ENCODE data around the gene STOML1. TPM values are rescaled to one million over a fixed set of nuclear protein-coding genes. Genes with fewer than 3 reads are reported as not detected.

Gene STOML1
- total and polyA plus RNA-seq, 9 of the 15 experiments (the other 6 are each of a cell fraction or from before 2014, with no cell fraction given), result 0.25 to 9.7 (median 4.6) TPM

DNA sequence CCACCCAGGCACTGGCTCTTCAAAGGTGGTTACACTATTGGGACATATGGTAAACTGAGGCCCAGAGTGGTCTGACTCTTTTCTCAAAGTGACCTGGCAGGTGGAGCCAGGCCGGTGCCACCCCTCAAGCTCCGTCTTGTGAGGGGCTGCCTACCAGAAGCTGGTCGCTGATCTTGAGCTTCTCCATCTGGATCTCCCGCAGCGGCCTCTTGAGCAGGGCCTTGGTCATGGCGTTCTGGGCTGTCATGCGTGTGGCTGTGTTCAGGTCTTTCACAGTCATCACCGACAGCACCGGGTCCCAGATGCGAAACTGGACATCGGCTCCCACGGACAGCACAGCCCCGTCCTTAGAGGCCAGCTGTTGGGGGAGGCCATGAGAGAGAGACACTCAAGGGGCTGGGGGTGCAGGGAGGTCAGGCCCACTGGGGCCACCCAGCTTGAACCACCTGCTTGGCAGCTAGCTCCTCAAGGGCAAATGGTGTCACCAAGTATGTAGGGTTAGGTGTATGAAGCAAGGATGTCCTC is 3.6 kb downstream of the STOML1 start:
- Histone ChIP-seq H3K9me1 (ENCODE audit: control insufficient read depth, insufficient read depth, low read length) (no peaks in the 10 kb centered on the region), H3K27me3 (ENCODE audit: control insufficient read depth in 2 of 2, insufficient read depth in 2 of 2, low read length in 2 of 2) (no peaks in the 10 kb centered on the region; a peak in 1 of 5 replicates), H3K4me1 (replicated peaks in 1 of 2; ENCODE audit: control insufficient read depth in 2 of 2, insufficient read depth in 2 of 2, low read length in 2 of 2) (peaks cover 34 to 47% of the 10 kb centered on the region in 2 experiments), H3K4me2 (ENCODE audit: insufficient read depth, low read length) (no peak overlapping the region), H3K9me3 (replicated peaks; ENCODE audit: control insufficient read depth, insufficient read depth, low read depth, low read length) (no peaks in the 10 kb centered on the region), H3K79me2 (ENCODE audit: control insufficient read depth, insufficient read depth, low read length) (peaks cover 2% of the 10 kb centered on the region; the same call in 1 of the 3 replicates), H3K9ac (ENCODE audit: insufficient read depth in 1 of 2, low read depth in 2 of 2, low read length in 2 of 2) (0 out of 4 replicates have a peak overlapping the region, but pooled peaks of 1 of the 2 experiments have one; percentile 4), H2AFZ (ENCODE audit: low read depth, low read length) (no peak overlapping the region), H4K20me1 (replicated peaks; ENCODE audit: control insufficient read depth, insufficient read depth, low read length) (no peaks in the 10 kb centered on the region), H3K4me3 (no peak overlapping the region), H3K36me3 (ENCODE audit: control insufficient read depth, insufficient read depth, low read length) (no peaks in the 10 kb centered on the region), H3K27ac (ENCODE audit: extremely low read depth, low read depth, low read length) (no peak overlapping the region)
- TF ChIP-seq SAFB (IDR thresholded peaks at IDR 0.05; ENCODE audit: borderline replicate concordance, low read depth, low read length), result no peak
- TF ChIP-seq, protein P1, sequence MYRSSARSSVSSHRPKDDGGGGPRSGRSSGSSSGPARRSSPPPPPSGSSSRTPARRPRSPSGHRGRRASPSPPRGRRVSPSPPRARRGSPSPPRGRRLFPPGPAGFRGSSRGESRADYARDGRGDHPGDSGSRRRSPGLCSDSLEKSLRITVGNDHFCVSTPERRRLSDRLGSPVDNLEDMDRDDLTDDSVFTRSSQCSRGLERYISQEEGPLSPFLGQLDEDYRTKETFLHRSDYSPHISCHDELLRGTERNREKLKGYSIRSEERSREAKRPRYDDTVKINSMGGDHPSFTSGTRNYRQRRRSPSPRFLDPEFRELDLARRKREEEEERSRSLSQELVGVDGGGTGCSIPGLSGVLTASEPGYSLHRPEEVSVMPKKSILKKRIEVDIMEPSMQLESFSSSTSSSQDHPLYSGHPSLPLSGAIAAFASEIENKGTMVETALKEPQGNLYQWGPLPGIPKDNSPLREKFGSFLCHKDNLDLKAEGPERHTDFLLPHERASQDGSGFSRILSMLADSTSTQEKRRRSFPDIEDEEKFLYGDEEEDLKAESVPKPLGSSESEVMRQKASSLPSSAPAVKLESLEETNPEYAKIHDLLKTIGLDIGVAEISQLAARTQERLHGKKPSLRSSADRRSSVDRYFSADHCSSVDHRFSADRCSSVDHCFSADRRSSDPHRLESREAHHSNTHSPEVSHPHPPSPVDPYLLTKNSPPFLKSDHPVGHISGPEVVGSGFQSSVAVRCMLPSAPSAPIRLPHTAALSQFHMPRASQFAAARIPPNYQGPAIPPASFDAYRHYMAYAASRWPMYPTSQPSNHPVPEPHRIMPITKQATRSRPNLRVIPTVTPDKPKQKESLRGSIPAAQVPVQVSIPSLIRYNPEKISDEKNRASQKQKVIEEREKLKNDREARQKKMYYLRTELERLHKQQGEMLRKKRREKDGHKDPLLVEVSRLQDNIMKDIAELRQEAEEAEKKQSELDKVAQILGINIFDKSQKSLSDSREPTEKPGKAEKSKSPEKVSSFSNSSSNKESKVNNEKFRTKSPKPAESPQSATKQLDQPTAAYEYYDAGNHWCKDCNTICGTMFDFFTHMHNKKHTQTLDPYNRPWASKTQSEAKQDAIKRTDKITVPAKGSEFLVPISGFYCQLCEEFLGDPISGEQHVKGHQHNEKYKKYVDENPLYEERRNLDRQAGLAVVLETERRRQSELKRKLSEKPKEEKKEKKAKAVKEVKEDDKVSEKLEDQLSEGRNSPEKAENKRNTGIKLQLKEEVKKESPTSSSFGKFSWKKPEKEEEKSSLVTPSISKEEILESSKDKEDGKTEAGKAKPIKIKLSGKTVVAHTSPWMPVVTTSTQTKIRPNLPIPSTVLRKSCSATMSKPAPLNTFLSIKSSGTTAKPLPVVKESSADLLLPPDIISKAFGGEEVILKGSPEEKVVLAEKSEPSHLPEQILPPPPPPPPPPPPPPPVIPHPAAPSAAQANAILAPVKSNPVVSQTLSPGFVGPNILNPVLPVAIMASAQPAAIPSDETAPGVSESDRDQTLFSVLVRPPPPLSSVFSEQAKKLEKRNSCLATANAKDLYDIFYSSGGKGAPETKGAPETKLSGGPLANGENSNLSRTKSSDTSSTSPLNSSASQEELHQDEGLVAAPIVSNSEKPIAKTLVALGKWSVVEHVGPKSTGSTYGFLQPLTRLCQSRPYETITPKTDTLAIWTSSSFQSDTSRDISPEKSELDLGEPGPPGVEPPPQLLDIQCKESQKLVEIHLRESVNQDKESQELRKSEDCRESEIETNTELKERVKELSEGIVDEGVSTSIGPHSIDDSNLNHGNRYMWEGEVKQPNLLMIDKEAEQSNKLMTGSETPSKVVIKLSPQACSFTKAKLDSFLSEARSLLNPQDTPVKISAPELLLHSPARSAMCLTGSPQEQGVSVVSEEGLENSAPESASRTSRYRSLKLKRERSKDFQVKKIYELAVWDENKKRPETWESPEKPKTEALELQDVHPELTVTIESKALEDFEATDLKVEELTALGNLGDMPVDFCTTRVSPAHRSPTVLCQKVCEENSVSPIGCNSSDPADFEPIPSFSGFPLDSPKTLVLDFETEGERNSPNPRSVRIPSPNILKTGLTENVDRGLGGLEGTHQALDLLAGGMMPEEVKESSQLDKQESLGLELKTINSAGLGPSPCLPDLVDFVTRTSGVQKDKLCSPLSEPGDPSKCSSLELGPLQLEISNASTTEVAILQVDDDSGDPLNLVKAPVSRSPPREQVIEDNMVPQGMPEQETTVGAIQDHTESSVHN (IDR thresholded peaks at IDR 0.05; ENCODE audit: borderline replicate concordance in 1 of 2, low read depth in 1 of 2), result no peak
- TF ChIP-seq ZFP36 (IDR thresholded peaks at IDR 0.05; ENCODE audit: low read depth, low read length, partially characterized antibody), result no peak
- no peak for TF ChIP-seq ZBED1 (IDR thresholded peaks at IDR 0.05)
- TF ChIP-seq CLOCK (CRISPR knock-in tag; IDR thresholded peaks at IDR 0.05; ENCODE audit: borderline replicate concordance), result no peak
- TF ChIP-seq YBX1 (IDR thresholded peaks at IDR 0.05), result no peak
- TF ChIP-seq TBL1XR1 (IDR thresholded peaks at IDR 0.05; ENCODE audit: low read length in 2 of 2), result no peak
- TF ChIP-seq ZNF436 (CRISPR knock-in tag; IDR thresholded peaks at IDR 0.05), result no peak
- TF ChIP-seq FUS (optimal IDR thresholded peaks at IDR 0.05; ENCODE audit: low read depth, low read length), result no peak
- no peak for TF ChIP-seq SP1 (CRISPR knock-in tag; IDR thresholded peaks at IDR 0.05)
- TF ChIP-seq POLR2AphosphoS5 (IDR thresholded peaks at IDR 0.05; ENCODE audit: control insufficient read depth, insufficient read depth, low read depth, low read length), result no peak
- POLR2A ChIA-PET, result interaction anchor here (0.6 kb wide), 1 partner anchor 10 kb away, joined by 5 read pairs; no protein-coding TSS in a partner anchor
- FAIRE-seq (no peak), ATAC-seq (no peak), DNase-seq (ENCODE audit: extremely low read depth in 1 of 4, low spot score in 3 of 4) (no peak)
- 95% methylated on average over 13 of the region's 13 CpGs for WGBS (ENCODE audit: insufficient coverage, low coverage, missing lambda C conversion rate)
- CTCF ChIA-PET (ENCODE audit: low intra/inter-chr PET ratio), result no interaction called here
- intact Hi-C loops (cut with micrococcal nuclease), result no loop called here
- BruUV-seq (replicated peaks), result no TSS peak
- in situ Hi-C loops (cut with MboI), result no loop called here
